Limb (tissue), 2 donors: ENCODE results near the gene MAGEA9B.
"Not testable (repeated sequence)": the region's sequence is repeated elsewhere in the genome, so short reads cannot be mapped to it uniquely, and the experiment has no call there.

Source experiments
- DNase-seq, 2 donors: peaks; one replicate each; pipeline ENCODE4 v3.0.0-alpha.2; 2016; ENCODE audit errors: extremely low spot score in 2 of 2

Gene MAGEA9B, protein sequence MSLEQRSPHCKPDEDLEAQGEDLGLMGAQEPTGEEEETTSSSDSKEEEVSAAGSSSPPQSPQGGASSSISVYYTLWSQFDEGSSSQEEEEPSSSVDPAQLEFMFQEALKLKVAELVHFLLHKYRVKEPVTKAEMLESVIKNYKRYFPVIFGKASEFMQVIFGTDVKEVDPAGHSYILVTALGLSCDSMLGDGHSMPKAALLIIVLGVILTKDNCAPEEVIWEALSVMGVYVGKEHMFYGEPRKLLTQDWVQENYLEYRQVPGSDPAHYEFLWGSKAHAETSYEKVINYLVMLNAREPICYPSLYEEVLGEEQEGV

DNA sequence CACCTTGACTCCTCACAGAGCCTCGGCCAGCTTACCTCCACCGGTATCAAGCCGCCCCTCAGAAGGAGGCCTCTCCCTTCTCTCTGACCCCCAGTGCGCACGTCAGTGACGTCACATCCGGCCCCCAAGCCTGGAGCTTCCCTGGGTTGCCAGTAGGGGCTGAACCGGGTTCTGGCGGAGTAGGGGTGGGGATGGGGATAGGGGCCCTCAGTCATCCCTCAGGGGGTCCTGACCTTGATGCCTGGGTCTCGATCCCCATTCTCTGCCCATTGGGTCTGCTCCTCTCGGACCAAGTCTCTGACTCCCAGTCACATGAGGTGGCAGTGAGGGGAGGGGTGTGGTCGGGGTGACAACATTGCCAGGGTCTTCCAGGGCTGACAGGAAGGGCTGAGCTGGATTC, at the start of gene MAGEA9B:
MAGEA9B (minus strand) TSS at position 101 of the 400 bp plus-strand sequence. CDS start 4,280 bp downstream, outside the sequence.
- DNase-seq, result not testable (repeated sequence)

DNA sequence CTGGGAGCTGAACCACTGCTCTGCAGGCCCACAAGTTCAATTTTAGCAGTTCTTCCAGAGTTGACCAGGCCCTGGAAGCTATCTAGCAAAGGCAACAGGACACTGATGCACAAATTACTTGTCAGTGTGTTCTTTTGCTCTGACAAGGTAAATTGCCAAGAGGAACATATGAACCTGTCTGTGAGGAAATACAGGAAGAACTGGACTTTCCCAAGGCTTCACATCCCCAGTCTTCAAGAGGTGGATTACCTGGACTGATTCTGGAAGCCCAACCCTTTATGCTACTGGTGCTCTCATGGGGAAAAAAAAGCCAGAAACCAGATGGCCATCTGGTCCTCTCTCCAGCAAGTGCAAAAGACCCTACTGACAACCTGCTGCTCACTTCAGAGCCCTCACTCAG, 46.3 kb upstream of the MAGEA9B start:
- DNase-seq, result no peak

DNA sequence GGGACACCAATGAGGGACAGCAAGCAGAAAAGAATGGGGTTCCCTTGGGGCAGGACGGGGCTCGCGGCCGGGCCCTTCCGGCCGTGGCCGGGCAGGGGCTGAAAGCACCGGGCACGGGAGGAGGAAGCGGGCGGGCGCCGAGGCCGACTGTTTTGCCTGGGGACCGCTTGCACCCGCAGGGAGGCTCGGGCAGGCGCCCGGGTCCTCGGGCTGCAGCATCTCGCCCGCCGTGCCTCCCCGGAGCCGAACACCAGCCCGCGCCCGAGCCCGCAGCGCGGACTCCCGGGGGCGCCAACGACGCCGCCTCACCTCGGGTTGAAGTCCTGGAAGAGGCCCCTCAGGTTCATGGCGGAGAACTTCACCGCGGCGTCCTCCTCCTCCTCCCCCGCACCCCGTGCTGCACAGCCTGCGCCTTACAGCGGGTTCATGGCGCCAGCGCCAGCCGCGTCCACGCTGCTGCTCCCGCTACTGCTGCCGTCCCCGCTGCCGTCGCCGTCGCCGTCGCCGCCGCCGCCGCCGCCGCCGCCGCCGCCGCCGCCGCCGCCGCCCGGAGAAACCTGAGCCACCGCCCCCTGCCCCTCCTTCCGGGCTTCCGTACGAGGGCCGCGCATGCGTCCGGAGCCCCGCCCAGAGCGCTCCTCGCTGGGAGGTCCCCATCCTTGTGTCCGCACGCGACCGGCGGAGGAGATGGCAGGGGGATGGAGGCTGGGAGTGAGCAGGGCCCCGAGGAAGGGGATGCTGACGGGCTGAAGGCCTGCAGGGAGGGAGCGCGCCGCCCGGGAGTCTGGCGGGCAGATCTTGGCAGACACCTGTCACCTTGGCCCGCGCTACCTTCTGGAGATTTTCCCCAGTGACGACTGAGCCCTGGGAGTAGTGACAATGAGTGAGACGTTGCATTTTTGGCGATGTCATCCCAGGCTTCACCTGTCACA, 44.2 kb upstream of the MAGEA9B start, which contains the start of gene TMEM185A:
TMEM185A (minus strand) TSS at position 559 of the 932 bp plus-strand sequence; CDS start at position 347, 212 bp downstream.
- DNase-seq, result peak; percentile 23 to 80

DNA sequence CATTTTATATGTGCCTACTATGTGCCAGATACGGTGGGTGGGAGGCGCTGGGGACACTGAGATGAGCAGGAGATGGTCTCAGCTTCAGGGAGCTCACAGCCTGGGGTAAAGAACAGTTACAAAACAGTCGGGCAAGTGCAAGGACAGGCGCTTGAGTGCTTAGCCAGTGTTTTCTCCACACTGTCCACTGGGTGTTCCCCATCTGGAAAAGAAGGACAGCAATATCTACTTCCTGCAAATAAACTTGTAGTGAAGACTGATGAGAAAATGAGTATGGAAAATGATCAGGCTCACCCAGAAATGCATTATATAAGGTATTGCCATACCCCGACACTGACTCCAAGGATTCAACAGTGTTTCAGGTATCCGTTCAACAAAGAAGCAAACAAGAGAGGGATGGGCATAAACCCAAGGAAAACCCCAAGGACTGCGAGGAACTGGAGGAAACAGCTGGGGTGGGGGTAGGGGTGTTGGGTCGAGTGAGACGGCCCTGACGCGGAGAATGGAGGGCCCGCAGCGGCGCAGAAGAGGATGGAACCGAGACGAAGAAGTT, 43.5 kb upstream of the MAGEA9B start:
- DNase-seq, result peak; percentile 27 to 31

DNA sequence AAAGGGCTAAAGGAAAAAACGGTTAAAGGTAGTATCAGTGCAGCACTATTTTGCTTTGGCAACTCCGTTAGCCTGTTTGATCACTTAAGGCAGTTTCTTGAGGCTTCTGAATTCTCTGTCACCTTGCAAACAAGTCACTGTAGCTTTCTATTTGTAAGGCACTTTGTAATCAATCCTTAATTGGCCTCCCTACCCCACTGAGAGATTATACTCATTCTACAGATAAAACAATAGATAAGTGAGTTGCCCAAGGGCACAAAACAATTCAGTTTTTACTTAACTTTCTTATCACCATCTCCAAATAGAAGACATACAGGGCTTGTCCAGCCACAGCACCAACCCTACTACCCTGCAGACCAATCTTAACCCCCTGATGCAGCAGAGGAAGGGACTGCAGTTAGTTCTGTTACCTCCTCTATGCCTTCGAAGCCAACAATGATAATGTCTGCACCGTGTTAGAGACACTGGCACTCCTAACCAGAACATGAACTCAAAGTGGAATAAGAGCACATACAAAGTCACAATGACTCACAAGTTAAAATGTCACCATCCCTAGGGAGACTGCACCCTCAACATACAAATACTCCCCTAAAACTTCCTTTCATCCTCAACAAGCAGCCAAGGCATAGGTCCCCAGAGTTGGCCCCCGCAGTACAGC, 42.6 kb upstream of the MAGEA9B start:
- DNase-seq, result no peak

DNA sequence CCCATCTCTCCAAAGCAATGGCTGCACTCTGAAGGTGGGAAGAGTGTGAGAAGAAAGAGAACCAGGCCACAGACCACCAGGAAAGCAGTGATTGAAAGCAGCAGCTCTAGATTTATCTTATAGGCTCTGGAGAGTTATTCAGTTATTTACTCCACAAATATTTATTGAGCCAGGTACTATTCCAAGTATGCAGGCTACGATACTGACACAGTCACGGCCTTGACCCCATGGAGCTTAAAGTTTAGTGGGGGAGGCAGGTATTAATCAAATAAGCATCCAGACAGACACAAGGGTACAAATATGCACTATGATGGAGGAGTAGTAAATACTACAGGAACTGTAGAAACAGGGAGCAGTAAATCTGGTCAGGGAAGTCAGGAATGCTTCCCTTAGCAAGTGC, 41.5 kb upstream of the MAGEA9B start:
- DNase-seq, result no peak

DNA sequence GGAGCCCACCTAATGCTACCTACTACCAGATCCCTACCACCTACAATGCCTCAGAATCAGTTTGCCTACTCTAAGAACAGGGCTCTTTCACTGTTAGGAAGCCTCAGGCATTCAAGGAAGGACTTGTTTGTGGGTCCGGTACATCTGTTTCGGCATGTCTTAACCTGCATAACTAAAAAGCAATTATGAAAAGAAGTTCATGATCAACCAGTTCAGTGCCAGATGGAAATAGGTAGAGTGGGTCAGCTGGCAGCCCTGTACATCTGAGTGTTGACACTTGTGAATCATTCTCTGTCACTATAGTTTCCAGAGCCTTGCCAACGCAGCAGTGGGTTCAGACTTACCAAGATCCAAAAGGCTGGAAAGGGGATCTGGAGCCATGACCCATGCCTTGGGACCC, 41.0 kb upstream of the MAGEA9B start:
- no peak for DNase-seq

DNA sequence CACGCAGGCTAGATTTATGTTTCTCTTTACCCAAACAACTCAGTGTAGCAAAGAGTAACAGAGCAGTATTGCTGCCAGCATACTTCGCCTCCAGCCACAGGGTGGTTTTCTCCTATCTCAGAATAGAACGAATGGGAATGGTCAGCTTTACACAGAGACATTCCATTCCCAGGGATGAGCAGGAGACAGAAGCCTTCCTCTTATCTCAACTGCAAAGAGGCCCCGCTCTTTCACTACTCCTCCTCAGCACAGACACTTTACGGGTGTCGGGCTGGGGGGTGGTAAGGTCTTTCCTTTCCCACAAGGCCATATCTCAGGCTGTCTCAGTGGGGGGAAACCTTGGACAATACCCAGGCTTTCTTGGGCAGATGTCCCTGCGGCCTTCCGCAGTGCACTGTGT, 39.6 kb upstream of the MAGEA9B start:
- not testable (repeated sequence) for DNase-seq

DNA sequence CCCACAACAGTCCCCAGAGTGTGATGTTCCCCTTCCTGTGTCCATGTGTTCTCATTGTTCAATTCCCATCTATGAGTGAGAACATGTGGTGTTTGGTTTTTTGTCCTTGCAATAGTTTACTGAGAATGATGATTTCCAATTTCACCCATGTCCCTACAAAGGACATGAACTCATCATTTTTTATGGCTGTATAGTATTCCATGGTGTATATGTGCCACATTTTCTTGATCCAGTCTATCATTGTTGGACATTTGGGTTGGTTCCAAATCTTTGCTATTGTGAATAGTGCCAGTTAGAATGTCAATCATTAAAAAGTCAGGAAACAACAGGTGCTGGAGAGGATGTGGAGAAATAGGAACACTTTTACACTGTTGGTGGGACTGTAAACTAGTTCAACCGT, 32.4 kb upstream of the MAGEA9B start:
- DNase-seq, result not testable (repeated sequence)

DNA sequence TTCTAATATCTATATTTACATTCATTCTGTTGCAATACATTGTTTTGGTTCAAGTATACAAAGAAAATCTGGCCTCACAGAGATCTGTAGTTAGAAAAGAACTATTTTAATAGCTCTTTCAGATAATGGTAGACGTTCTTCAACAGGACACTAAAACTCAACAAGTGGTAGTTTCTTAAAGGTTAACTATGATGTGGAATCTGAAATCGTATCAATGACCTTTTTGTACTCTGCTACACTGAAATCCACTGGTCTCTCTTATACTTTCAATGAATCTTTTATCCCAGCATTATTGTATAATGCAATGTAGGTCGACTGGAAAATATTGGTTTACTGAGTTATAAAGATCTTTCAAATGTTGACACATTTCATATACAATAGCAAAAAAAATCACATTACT, 31.6 kb upstream of the MAGEA9B start:
- no peak for DNase-seq

DNA sequence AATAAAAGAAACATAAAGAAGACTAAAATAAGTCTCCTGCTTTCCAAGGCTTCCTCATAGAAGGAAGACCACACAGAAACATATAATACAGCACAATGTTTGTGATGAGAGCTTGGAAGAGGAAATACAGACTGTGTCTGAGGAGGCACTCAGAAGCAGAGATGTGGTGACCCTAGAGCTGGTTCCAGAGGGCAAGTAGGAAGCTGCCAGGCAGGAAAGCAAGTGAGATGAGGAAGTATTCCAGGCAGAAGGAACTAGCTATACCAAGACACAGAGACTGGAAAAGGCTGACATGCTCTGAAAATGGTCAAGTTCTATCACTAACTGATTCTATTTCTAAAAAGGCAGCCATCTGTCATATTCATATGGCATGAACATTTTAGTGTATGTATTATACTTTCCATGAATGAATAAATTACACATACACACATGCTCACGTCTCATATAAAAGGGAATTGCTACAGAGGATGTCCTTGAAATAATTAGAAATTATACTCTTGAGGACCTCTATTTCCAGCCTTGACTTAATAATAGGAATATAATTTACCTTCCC, 24.4 kb upstream of the MAGEA9B start:
- DNase-seq, result no peak

DNA sequence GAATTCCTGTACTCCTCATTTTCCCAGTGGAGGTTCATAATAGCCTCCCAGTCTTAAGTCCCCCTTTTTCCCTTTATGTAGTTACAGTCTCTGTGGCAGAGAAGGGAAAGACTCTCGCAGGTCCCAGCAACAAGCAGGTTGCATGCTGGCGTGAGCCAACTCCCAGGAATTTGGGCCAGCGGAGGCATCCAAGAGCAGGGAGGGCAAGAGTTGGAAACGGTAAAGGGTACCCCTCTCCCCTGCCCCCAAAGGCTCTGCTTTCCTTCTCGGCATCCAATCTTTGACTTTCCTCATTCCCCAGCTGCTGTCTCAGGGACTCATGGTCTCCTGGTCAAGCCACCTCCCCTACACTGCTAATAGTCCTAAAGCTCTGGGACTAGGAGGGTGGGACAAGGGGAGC, 23.3 kb upstream of the MAGEA9B start:
- no peak for DNase-seq

DNA sequence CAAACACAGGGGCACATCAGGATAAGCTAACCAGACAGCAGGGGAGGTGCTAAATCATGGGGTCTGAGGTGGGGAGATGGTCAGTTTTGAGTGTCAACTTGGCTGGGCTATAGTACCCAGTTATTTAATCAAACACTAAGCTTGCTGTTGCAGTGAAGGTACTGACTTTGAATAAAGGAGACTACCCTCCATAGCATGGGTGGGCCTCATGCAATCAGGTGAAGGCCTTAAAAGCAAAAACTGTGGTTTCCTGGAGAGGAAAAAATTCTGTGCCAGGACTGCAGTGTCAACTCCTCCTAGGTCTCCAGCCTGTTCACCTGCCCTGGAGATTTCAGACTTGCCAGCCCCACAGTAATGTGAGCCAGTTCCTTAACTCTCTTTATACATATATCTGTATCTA, 20.4 kb upstream of the MAGEA9B start:
- no peak for DNase-seq

DNA sequence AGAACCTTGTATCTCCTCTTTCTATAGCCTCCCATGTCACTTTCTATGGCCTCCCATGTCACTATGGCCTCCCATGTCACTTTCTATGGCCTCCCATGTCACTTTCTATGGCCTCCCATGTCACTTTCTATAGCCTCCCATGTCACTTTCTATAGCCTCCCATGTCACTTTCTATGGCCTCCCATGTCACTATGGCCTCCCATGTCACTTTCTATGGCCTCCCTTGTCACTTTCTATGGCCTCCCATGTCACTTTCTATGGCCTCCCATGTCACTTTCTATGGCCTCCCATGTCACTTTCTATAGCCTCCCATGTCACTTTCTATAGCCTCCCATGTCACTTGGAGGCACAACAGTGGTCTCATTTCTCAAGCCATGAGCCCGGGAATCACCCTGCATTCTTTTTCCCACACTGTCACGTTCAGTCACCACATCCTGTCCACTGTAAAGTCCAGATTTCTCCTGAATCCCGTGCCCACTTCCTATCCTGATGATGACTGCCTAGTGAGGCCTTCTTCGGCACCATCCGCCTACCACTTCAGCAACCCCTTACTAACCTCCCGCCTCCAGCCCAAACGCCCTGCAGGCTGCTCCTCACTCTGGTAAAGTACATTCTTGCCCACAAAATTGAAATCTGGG, 18.1 kb upstream of the MAGEA9B start:
- not testable (repeated sequence) for DNase-seq

DNA sequence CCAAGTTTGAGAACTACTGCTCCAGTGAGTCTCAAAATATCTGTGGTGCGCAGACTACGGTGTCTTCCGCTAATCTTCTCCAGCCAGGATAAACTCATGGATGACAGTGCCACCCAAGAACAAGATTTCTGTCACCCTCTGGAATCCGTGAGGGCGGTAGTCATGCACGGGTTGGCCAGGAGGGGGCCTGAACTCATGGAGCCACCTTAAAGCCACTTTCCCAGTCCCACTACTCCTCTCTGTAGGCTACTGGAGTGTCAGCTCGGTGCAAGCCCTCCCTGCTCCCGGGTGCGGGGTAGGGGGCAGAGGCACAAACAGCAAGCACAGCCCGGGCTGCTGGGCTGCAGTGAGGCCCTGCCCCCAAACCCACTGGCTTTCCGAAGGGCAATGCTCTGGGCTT, 11.3 kb upstream of the MAGEA9B start:
- not testable (repeated sequence) for DNase-seq

DNA sequence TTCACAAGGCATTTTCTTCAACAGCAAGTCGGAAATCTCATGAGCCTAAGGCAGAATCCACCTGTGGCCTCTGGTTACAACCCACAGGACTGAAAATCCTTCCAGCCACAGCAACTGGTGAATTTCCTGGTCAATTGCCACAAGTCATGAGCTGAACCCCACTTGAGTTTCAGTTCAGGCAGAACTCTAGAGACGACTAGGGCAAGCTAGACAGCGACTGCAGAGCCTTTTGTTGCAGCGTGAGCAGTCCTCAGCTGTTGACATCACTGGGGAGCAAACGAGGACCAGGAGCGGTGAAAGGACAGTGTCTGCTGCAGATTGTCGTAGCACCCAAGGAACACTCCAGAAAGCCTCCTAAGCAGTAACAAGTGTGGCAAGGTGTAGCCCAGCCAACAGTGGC, 8.7 kb upstream of the MAGEA9B start:
- DNase-seq, result not testable (repeated sequence)

DNA sequence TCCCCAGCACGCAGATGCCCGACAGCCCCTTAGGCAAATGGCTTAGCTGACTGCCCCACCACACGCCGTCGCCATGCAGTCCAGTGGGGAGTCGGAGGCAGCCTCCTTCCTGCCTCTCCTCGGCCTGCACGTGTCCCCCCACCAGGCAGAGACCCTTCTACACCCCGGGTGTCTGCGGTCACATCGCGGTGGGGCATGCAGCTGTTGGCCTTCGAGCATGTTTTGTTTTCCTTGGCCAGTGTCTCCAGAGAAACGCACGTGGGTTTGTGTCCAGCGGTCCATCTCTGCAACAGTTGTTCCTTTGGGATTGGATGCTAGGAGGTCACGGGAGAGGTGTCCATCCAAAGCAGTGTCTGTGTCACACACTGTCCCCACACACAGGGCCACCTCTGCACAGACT, 8.0 kb upstream of the MAGEA9B start, which contains the start of gene HSFX2:
HSFX2 (minus strand) TSS at position 101 of the 400 bp plus-strand sequence. CDS start 614 bp downstream, outside the sequence.
- DNase-seq, result not testable (repeated sequence)

DNA sequence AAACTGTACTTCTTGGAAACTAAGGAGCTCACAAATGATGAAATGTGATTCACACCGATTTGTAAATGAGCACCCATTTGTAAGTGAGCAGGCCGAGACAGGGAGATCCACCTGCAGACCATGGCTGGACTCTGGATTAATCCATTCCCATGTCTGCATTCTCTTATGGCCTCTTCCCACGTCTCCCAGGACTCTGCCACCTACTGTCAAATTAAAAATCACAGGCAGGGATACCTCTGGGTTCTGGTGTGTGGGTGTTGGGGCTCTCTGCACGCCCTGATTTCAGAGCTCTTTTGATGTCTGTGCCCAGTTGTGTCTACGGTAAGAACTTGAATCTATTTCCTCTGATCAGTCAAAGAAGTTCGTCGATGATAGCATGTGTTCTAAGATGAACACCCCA, 3.7 kb upstream of the MAGEA9B start:
- not testable (repeated sequence) for DNase-seq

DNA sequence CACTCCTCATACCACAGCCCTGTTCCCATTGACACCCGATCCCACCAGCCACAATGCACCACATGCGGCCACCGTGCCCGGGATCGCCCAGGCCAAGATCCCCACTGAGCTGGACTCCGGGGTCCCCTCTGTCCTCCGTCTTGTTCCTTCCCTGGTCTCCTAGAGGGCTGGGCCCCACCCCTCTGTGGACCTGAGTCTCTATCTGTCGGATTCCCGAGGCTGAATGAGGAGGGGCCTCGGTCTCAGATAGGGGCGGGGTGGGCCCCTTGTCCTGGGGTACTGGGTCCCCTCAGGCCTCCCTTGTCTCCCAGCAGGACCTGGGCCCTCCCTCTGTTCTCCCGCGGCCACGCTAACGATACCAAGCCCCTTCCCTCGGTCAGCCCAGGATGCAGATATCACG, 1.6 kb downstream of the MAGEA9B start:
- DNase-seq, result not testable (repeated sequence)

DNA sequence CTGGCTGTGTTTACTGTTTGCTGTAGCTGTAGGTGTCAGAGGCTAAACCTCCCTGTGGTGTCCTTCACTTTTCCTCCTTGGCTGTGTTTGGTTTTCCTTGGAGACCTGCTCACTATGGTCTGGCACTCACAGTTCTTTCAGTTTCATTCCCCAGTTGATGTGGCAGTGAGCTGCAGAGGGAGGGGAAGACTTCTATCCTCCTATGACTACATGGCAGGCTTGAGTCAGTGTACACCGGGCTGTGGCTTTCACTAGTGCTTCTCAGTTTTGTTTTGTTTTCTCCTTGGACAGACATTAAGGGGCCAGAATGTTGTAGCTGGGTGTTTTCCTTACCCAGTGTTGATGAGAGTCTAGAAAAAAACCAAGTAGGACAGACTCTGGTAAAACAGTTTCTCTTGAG, 13.8 kb downstream of the MAGEA9B start:
- DNase-seq, result not testable (repeated sequence)

DNA sequence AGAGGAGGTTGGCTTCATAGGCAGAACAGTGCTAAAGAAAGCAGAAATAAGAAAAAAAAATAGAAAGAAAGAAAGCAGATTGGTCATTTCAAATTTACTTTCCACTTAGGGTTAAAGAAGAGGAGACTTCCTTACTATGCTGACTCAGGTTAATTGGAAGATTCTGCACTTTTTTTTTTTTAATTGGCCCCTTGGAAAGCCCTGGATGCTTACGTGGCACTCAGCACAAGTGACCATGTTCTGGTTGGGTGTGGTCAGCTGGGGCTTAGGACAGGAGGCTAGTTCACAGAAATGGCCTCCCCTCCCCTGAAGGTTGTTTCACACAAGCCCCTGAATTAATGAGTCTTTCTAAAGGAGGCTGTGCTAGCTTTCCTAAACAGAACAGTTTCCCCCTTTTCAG, 14.5 kb downstream of the MAGEA9B start:
- no peak for DNase-seq
